ENCODE measurements around the gene NEDD4L.

The NEDD4L gene

DNA sequence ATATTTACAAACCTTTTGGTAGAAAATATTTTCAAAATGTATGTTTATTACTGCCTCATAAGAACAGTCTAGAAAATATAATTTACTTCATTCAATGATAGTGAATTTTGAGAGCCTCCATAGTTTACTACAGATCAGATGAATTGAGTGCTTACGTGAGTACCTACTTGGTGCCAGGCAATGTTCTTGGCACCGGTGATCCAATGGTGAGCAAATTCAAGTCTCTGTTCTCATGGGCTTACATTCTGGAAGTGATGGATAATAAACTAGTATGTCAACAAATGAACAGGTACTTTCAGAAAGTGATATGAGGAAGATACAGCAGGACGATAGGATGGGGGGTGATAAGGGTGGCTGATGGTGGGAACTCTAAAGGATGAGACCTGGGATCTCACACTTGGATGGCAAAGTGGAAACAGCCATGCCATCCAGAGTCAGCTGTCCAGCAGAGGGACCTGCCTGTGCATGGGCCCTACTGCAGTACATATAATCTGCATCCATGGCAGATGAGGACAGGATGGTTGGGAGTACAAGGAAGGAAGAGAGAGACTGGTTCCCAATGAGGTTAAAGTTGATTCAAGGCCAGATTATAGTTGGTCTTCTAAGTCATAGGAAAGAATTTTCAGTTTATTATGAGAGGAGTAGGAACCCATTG, 277.0 kb downstream of the NEDD4L start:
- Histone ChIP-seq H3K9ac (ENCODE audit: low read depth, low read length, poor library complexity) (no peak overlapping the region), H2BK120ac (ENCODE audit: low read depth, low read length) (no peak overlapping the region), H3K18ac (ENCODE audit: low read length) (no peak overlapping the region), H2AK5ac (ENCODE audit: low read depth, low read length) (no peak overlapping the region), H2BK5ac (ENCODE audit: low read length) (no peak overlapping the region), H3K36me3 (replicated peaks in 1 of 2; ENCODE audit: control insufficient read depth in 2 of 2, insufficient read depth in 2 of 2, low read length in 2 of 2) (peaks cover 0 to 3% of the 10 kb centered on the region in 2 donors), H3K4me2 (ENCODE audit: insufficient read depth, low read length, poor library complexity, severe bottlenecking) (no peak overlapping the region), H3K4me3 (ENCODE audit: low read length in 2 of 2) (no peak overlapping the region), H4K8ac (ENCODE audit: low read depth, low read length) (no peak overlapping the region), H3K4ac (ENCODE audit: low read length) (no peak overlapping the region), H3K23ac (ENCODE audit: low read depth, low read length, poor library complexity) (no peak overlapping the region), H3K14ac (ENCODE audit: low read length) (no peak overlapping the region), H3K9me3 (replicated peaks in 1 of 2; ENCODE audit: control insufficient read depth in 2 of 2, insufficient read depth in 1 of 2, low read depth in 1 of 2, low read length in 2 of 2) (no peaks in the 10 kb centered on the region), H2AFZ (ENCODE audit: low read length) (no peak overlapping the region), H3K79me1 (ENCODE audit: low read depth, low read length) (no peaks in the 10 kb centered on the region), H3K4me1 (ENCODE audit: control insufficient read depth in 2 of 2, insufficient read depth in 1 of 2, low read depth in 1 of 2, low read length in 2 of 2) (peaks cover 2% of the 10 kb centered on the region in 2 donors), H4K91ac (ENCODE audit: low read depth, low read length, poor library complexity) (no peak overlapping the region), H3K27me3 (ENCODE audit: control insufficient read depth in 3 of 3, insufficient read depth in 3 of 3, low read depth in 1 of 3, low read length in 3 of 3) (no peaks in the 10 kb centered on the region), H2BK15ac (ENCODE audit: low read length) (no peak overlapping the region), H2BK12ac (ENCODE audit: low read length) (no peak overlapping the region), H3K27ac (replicated peaks; ENCODE audit: low read length) (no peak overlapping the region)
- DNase-seq (ENCODE audit: low spot score) = no peak
- WGBS, 2 donors (ENCODE audit: extremely low coverage in 2 of 2, insufficient read length in 2 of 2, insufficient replicate concordance in 1 of 2) = no CpG with 5 or more reads among the region's 3 CpGs

DNA sequence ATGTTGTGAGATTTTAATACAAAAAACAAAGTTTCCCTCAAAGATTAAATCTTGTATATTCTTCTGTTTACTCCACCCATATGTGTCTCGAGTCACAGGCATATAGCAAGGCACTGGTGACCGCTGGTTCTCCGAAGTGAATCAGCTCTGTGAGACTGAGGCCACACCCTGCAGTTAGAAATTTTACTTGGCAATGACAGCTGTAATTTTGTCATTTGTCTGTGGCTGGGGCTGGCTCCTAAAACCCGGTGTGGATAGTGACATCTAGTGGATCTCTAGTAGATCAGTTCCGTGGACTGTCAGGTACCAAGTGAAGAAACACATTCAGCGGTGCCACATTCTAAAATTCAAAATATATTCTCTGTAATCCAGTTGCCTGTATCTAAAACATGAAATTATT, 278.0 kb downstream of the NEDD4L start:
- H2BK12ac ChIP-seq (ENCODE audit: low read length) = no peak overlapping the region
- H3K27me3 ChIP-seq (ENCODE audit: control insufficient read depth in 3 of 3, insufficient read depth in 3 of 3, low read depth in 1 of 3, low read length in 3 of 3) = no peaks in the 10 kb centered on the region
- peaks cover 0 to 3% of the 10 kb centered on the region in 2 donors for H3K36me3 ChIP-seq (replicated peaks in 1 of 2; ENCODE audit: control insufficient read depth in 2 of 2, insufficient read depth in 2 of 2, low read length in 2 of 2)
- no peak overlapping the region for H3K4me3 ChIP-seq (ENCODE audit: low read length in 2 of 2)
- H4K91ac ChIP-seq (ENCODE audit: low read depth, low read length, poor library complexity) = no peak overlapping the region
- no peak overlapping the region for H3K4me2 ChIP-seq (ENCODE audit: insufficient read depth, low read length, poor library complexity, severe bottlenecking)
- no peak overlapping the region for H3K4ac ChIP-seq (ENCODE audit: low read length)
- no peak for DNase-seq (ENCODE audit: low spot score)
- H2AK5ac ChIP-seq (ENCODE audit: low read depth, low read length) = no peak overlapping the region
- no peak overlapping the region for H2BK5ac ChIP-seq (ENCODE audit: low read length)
- H3K4me1 ChIP-seq (ENCODE audit: control insufficient read depth in 2 of 2, insufficient read depth in 1 of 2, low read depth in 1 of 2, low read length in 2 of 2) = no peaks in the 10 kb centered on the region
- no peak overlapping the region for H3K9ac ChIP-seq (ENCODE audit: low read depth, low read length, poor library complexity)
- H3K9me3 ChIP-seq (replicated peaks in 1 of 2; ENCODE audit: control insufficient read depth in 2 of 2, insufficient read depth in 1 of 2, low read depth in 1 of 2, low read length in 2 of 2) = no peaks in the 10 kb centered on the region
- no peaks in the 10 kb centered on the region for H3K79me1 ChIP-seq (ENCODE audit: low read depth, low read length)
- H4K8ac ChIP-seq (ENCODE audit: low read depth, low read length) = no peak overlapping the region
- no peak overlapping the region for H2BK15ac ChIP-seq (ENCODE audit: low read length)
- no peak overlapping the region for H3K18ac ChIP-seq (ENCODE audit: low read length)
- H2BK120ac ChIP-seq (ENCODE audit: low read depth, low read length) = no peak overlapping the region
- H2AFZ ChIP-seq (ENCODE audit: low read length) = no peak overlapping the region
- no peak overlapping the region for H3K27ac ChIP-seq (replicated peaks; ENCODE audit: low read length)
- no peak overlapping the region for H3K14ac ChIP-seq (ENCODE audit: low read length)
- no CpG with 5 or more reads among the region's 6 CpGs for WGBS, 2 donors (ENCODE audit: extremely low coverage in 2 of 2, insufficient read length in 2 of 2, insufficient replicate concordance in 1 of 2)
- no peak overlapping the region for H3K23ac ChIP-seq (ENCODE audit: low read depth, low read length, poor library complexity)

DNA sequence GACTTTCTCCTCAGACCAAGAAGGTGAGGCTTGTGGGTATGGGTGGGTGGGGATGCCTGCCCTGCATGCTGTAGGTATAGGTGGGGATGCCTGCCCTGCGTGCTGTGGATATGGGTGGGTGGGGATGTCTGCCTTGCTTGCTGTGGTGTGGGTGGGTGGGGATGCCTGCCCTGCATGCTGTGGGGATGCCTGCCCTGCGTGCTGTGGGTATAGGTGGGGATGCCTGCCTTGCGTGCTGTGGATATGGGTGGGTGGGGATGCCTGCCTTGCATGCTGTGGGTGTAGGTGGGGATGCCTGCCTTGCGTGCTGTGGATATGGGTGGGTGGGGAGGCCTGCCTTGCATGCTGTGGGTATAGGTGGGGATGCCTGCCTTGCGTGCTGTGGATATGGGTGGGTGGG, 278.4 kb downstream of the NEDD4L start:
- no peak for DNase-seq (ENCODE audit: low spot score)
- Histone ChIP-seq H3K27ac (replicated peaks; ENCODE audit: low read length) (no peak overlapping the region), H2BK120ac (ENCODE audit: low read depth, low read length) (no peak overlapping the region), H2AFZ (ENCODE audit: low read length) (no peak overlapping the region), H3K18ac (ENCODE audit: low read length) (no peak overlapping the region), H2BK15ac (ENCODE audit: low read length) (no peak overlapping the region), H3K4me3 (ENCODE audit: low read length in 2 of 2) (no peak overlapping the region), H3K4me1 (ENCODE audit: control insufficient read depth in 2 of 2, insufficient read depth in 1 of 2, low read depth in 1 of 2, low read length in 2 of 2) (no peaks in the 10 kb centered on the region), H4K91ac (ENCODE audit: low read depth, low read length, poor library complexity) (no peak overlapping the region), H3K14ac (ENCODE audit: low read length) (no peak overlapping the region), H3K79me1 (ENCODE audit: low read depth, low read length) (no peaks in the 10 kb centered on the region), H3K9ac (ENCODE audit: low read depth, low read length, poor library complexity) (no peak overlapping the region), H2BK5ac (ENCODE audit: low read length) (no peak overlapping the region), H2AK5ac (ENCODE audit: low read depth, low read length) (no peak overlapping the region), H3K27me3 (ENCODE audit: control insufficient read depth in 3 of 3, insufficient read depth in 3 of 3, low read depth in 1 of 3, low read length in 3 of 3) (no peaks in the 10 kb centered on the region), H2BK12ac (ENCODE audit: low read length) (no peak overlapping the region), H3K4ac (ENCODE audit: low read length) (no peak overlapping the region), H3K23ac (ENCODE audit: low read depth, low read length, poor library complexity) (peak overlapping the region; percentile 56), H3K9me3 (replicated peaks in 1 of 2; ENCODE audit: control insufficient read depth in 2 of 2, insufficient read depth in 1 of 2, low read depth in 1 of 2, low read length in 2 of 2) (no peaks in the 10 kb centered on the region), H3K4me2 (ENCODE audit: insufficient read depth, low read length, poor library complexity, severe bottlenecking) (no peak overlapping the region), H4K8ac (ENCODE audit: low read depth, low read length) (no peak overlapping the region), H3K36me3 (replicated peaks in 1 of 2; ENCODE audit: control insufficient read depth in 2 of 2, insufficient read depth in 2 of 2, low read length in 2 of 2) (peaks cover 0 to 3% of the 10 kb centered on the region in 2 donors)
- no CpG with 5 or more reads among the region's 5 CpGs for WGBS, 2 donors (ENCODE audit: extremely low coverage in 2 of 2, insufficient read length in 2 of 2, insufficient replicate concordance in 1 of 2)

DNA sequence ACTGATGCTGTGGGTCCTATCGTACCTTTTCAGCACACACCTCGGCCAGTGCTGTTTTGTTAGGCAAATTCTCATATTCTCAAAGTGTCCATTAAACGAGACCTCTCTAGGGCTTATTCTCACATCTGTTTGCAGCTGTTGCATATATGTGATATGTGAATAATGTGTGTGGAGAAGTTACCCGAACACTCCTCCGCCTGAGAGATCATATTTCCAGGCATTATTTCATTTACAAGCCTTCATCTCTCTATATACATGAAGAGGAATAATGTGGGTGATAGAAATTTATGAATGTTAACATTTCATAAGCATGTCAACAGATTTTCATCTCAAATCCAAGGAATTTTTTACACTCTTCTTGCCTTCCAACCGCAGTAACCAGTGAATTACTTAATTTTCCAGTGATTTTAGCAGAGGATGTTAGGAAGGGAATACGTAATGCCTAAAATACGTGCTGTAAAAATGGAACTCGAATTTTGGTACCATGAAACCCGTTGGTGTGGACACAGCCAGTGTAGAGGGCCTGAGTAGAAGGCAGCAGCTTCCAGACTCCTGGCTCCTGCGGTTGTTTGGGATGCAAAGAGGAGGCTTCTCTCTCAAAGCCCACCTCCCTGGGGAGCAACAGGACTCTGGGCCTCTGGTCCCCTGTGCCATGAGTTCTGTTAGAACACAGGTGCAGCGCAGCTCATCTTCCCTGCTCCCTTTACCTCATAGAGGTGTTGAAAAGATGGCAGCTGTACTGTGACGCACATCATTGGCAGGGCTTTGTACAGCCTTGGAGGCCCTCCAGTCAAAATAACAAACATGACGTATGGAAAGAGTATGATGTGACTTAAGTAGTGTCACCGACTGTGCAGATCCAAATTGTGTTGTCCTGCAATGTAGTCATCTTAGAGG, 280.1 kb downstream of the NEDD4L start:
- Histone ChIP-seq H2AFZ (ENCODE audit: low read length) (no peak overlapping the region), H3K79me1 (ENCODE audit: low read depth, low read length) (no peaks in the 10 kb centered on the region), H3K27me3 (ENCODE audit: control insufficient read depth in 3 of 3, insufficient read depth in 3 of 3, low read depth in 1 of 3, low read length in 3 of 3) (no peaks in the 10 kb centered on the region), H3K36me3 (replicated peaks in 1 of 2; ENCODE audit: control insufficient read depth in 2 of 2, insufficient read depth in 2 of 2, low read length in 2 of 2) (peaks cover 0 to 3% of the 10 kb centered on the region in 2 donors), H3K4me1 (ENCODE audit: control insufficient read depth in 2 of 2, insufficient read depth in 1 of 2, low read depth in 1 of 2, low read length in 2 of 2) (no peaks in the 10 kb centered on the region), H3K18ac (ENCODE audit: low read length) (no peak overlapping the region), H2BK15ac (ENCODE audit: low read length) (no peak overlapping the region), H3K4ac (ENCODE audit: low read length) (no peak overlapping the region), H3K4me2 (ENCODE audit: insufficient read depth, low read length, poor library complexity, severe bottlenecking) (no peak overlapping the region), H3K9ac (ENCODE audit: low read depth, low read length, poor library complexity) (no peak overlapping the region), H2BK5ac (ENCODE audit: low read length) (no peak overlapping the region), H3K14ac (ENCODE audit: low read length) (no peak overlapping the region), H4K91ac (ENCODE audit: low read depth, low read length, poor library complexity) (no peak overlapping the region), H3K23ac (ENCODE audit: low read depth, low read length, poor library complexity) (no peak overlapping the region), H4K8ac (ENCODE audit: low read depth, low read length) (no peak overlapping the region), H2AK5ac (ENCODE audit: low read depth, low read length) (no peak overlapping the region), H3K4me3 (ENCODE audit: low read length in 2 of 2) (no peak overlapping the region), H3K27ac (replicated peaks; ENCODE audit: low read length) (no peak overlapping the region), H2BK12ac (ENCODE audit: low read length) (no peak overlapping the region), H2BK120ac (ENCODE audit: low read depth, low read length) (no peak overlapping the region), H3K9me3 (replicated peaks in 1 of 2; ENCODE audit: control insufficient read depth in 2 of 2, insufficient read depth in 1 of 2, low read depth in 1 of 2, low read length in 2 of 2) (no peaks in the 10 kb centered on the region)
- DNase-seq (ENCODE audit: low spot score) = no peak
- WGBS, 2 donors (ENCODE audit: extremely low coverage in 2 of 2, insufficient read length in 2 of 2, insufficient replicate concordance in 1 of 2) = no CpG with 5 or more reads among the region's 15 CpGs

Measured in neuronal stem cell (in vitro differentiated cells).